IMR-90 (cell line): ENCODE data around the gene GNAO1. TPM values are rescaled to one million over a fixed set of nuclear protein-coding genes. Genes with fewer than 3 reads are reported as not detected.

Source experiments
- ATAC-seq: fragments of 200-7000 bp; cut with Tn5 transposase; 2 replicates; pipeline ENCODE4 v1.9.1; 2020; ENCODE audit warnings: low read depth, mild to moderate bottlenecking, moderate library complexity
- BruUV-seq: library from RNA; stranded (reverse); fragments of 400-500 nt; replicated peaks from 2 replicates; lab custom pipeline; 2021; lab: Mats Ljungman, UMichigan
- CTCF ChIA-PET: fragments of 300-600 bp; formaldehyde crosslinking; extraction: SDS; loops from one replicate; lab custom pipeline; 2021; ENCODE audit warnings: antibody characterized with exemption; lab: Yijun Ruan, JAX
- POLR2A ChIA-PET: fragments of 300-600 bp; sonication (Branson Sonifier 250); formaldehyde crosslinking; loops from one replicate; lab custom pipeline; 2022; ENCODE audit warnings: antibody characterized with exemption; ENCODE audit not compliant: unreplicated experiment; lab: Charles Lee
- DNase-seq: peaks from one replicate; pipeline ENCODE4 v3.0.0; 2013
- H2AFZ ChIP-seq: replicated peaks from 2 replicates; pipeline ENCODE3; 2013; ENCODE audit warnings: low read length, mild to moderate bottlenecking; ENCODE audit not compliant: poor library complexity
- H2AK5ac ChIP-seq: 2 replicates; pipeline ENCODE4 v1.6.1; 2013; ENCODE audit warnings: low read depth, low read length, inconsistent platforms
- H2AK9ac ChIP-seq: replicated peaks from 2 replicates; pipeline ENCODE3; 2013; ENCODE audit warnings: mild to moderate bottlenecking, low read depth, low read length, moderate library complexity; ENCODE audit not compliant: poor library complexity
- H2BK120ac ChIP-seq: 2 replicates; pipeline ENCODE4 v1.6.1; 2013; ENCODE audit warnings: low read depth, low read length, inconsistent platforms
- H2BK15ac ChIP-seq: 3 replicates; pipeline ENCODE4 v1.6.1; 2013; ENCODE audit warnings: low read depth, low read length, inconsistent platforms
- H2BK20ac ChIP-seq: 2 replicates; pipeline ENCODE4 v1.6.1; 2013; ENCODE audit warnings: low read depth, mild to moderate bottlenecking, inconsistent platforms, low read length, moderate library complexity
- H2BK5ac ChIP-seq: 2 replicates; pipeline ENCODE4 v1.6.1; 2013; ENCODE audit warnings: mild to moderate bottlenecking, low read depth, low read length, inconsistent platforms; ENCODE audit not compliant: poor library complexity, severe bottlenecking
- H3K14ac ChIP-seq: replicated peaks from 2 replicates; pipeline ENCODE4 v1.6.1; 2013; ENCODE audit warnings: low read depth, low read length, inconsistent platforms
- H3K18ac ChIP-seq: 2 replicates; pipeline ENCODE4 v1.6.1; 2013; ENCODE audit warnings: low read depth, low read length, control low read depth
- H3K23ac ChIP-seq: 2 replicates; pipeline ENCODE4 v1.6.1; 2013; ENCODE audit warnings: low read depth, low read length, inconsistent platforms
- H3K27ac ChIP-seq: 2 replicates; pipeline ENCODE4 v1.5.1; 2013; ENCODE audit warnings: mild to moderate bottlenecking, control low read depth, low read length; ENCODE audit not compliant: insufficient read depth
- H3K27me3 ChIP-seq: 2 replicates; pipeline ENCODE4 v1.6.1; 2013; ENCODE audit warnings: low read length; ENCODE audit not compliant: control insufficient read depth, insufficient read depth
- H3K36me3 ChIP-seq: 2 replicates; pipeline ENCODE4 v1.6.1; 2013; ENCODE audit warnings: low read length, mixed read lengths; ENCODE audit not compliant: control insufficient read depth, insufficient read depth
- H3K4ac ChIP-seq: 2 replicates; pipeline ENCODE4 v1.6.1; 2013; ENCODE audit warnings: low read depth, low read length, inconsistent platforms
- H3K4me1 ChIP-seq: 2 replicates; pipeline ENCODE4 v1.6.1; 2013; ENCODE audit warnings: low read length, mixed read lengths; ENCODE audit not compliant: control insufficient read depth, insufficient read depth
- H3K4me2 ChIP-seq: 2 replicates; pipeline ENCODE4 v1.6.1; 2013; ENCODE audit warnings: low read depth, mild to moderate bottlenecking, control low read depth, low read length, moderate library complexity
- H3K4me3 ChIP-seq: 2 replicates; pipeline ENCODE4 v1.5.1; 2013; ENCODE audit warnings: low read depth, mild to moderate bottlenecking, control low read depth, low read length, moderate library complexity; ENCODE audit not compliant: insufficient read depth
- H3K56ac ChIP-seq: 2 replicates; pipeline ENCODE4 v1.6.1; 2013; ENCODE audit warnings: low read length, inconsistent platforms; ENCODE audit not compliant: insufficient read depth; ENCODE audit errors: extremely low read depth
- H3K79me1 ChIP-seq, 2 experiments: 2 replicates each; pipeline ENCODE4 v1.6.1; 2013; ENCODE audit warnings: low read length in 2 of 2, inconsistent platforms in 1 of 2, low read depth in 1 of 2
- H3K9ac ChIP-seq: 2 replicates; pipeline ENCODE4 v1.6.1; 2013; ENCODE audit warnings: low read depth, low read length, control low read depth
- H3K9me1 ChIP-seq: 2 replicates; pipeline ENCODE4 v1.6.1; 2013; ENCODE audit warnings: low read length, inconsistent platforms; ENCODE audit not compliant: insufficient read depth
- H3K9me3 ChIP-seq: 2 replicates; pipeline ENCODE4 v1.6.1; 2013; ENCODE audit warnings: low read length; ENCODE audit not compliant: control insufficient read depth, insufficient read depth
- H4K20me1 ChIP-seq: 2 replicates; pipeline ENCODE4 v1.6.1; 2013; ENCODE audit warnings: low read length, inconsistent platforms; ENCODE audit not compliant: insufficient read depth
- H4K5ac ChIP-seq: 2 replicates; pipeline ENCODE4 v1.6.1; 2013; ENCODE audit warnings: mild to moderate bottlenecking, low read depth, low read length, control low read depth
- H4K8ac ChIP-seq, 2 experiments: 2 replicates each; pipeline ENCODE4 v1.6.1; 2013; ENCODE audit warnings: low read depth in 2 of 2, low read length in 2 of 2, control low read depth in 1 of 2, inconsistent platforms in 1 of 2
- H4K91ac ChIP-seq: 2 replicates; pipeline ENCODE4 v1.6.1; 2013; ENCODE audit warnings: low read depth, low read length, inconsistent platforms; ENCODE audit not compliant: insufficient read depth
- MAZ ChIP-seq: IDR thresholded peaks from 2 replicates; pipeline ENCODE4 v1.6.1; 2012; ENCODE audit warnings: low read depth, mild to moderate bottlenecking, low read length, improper control_type of control experiment, moderate library complexity, borderline replicate concordance
- MXI1 ChIP-seq: IDR thresholded peaks from 2 replicates; pipeline ENCODE4 v1.6.1; 2012; ENCODE audit warnings: low read depth, mild to moderate bottlenecking, low read length, moderate library complexity, borderline replicate concordance
- RAD21 ChIP-seq: IDR thresholded peaks from 2 replicates; pipeline ENCODE4 v1.6.1; 2012; ENCODE audit warnings: low read length, improper control_type of control experiment
- WGBS, 2 experiments: methylation state at CpG; one replicate each; pipeline versions ENCODE4 v1.1.5 to v1.1.7; 2013; ENCODE audit warnings: missing lambda C conversion rate in 2 of 2; ENCODE audit not compliant: insufficient read length in 1 of 2; ENCODE audit errors: extremely low coverage in 2 of 2; 5-methylcytosine and 5-hydroxymethylcytosine counted together
- dilution Hi-C: fragments of 300-500 bp; cut with HindIII; formaldehyde crosslinking; loops from one replicate; pipeline ENCODE4 v1.14.3; 2018; ENCODE audit warnings: low sequenced_read_pairs; ENCODE audit not compliant: unreplicated experiment
- in situ Hi-C: fragments of 300-500 bp; cut with MboI; formaldehyde crosslinking; loops from 3 replicates; pipeline ENCODE4 v1.14.3; 2019; ENCODE audit warnings: low sequenced_read_pairs, inconsistent platforms, mixed read lengths
- intact Hi-C: fragments of 100-400 bp; cut with micrococcal nuclease; formaldehyde crosslinking; loops from 2 replicates; pipeline ENCODE4 v1.10.0; 2022
- polyA plus RNA-seq, 3 experiments: library from polyadenylated mRNA; depleted of rRNA; stranded (reverse); fragments of >200 nt; gene quantifications; 2 replicates each; pipeline ENCODE4 v1.2.3, GENCODE V29; 2012; ENCODE audit warnings: low replicate concordance in 1 of 3
- total RNA-seq: library from RNA; depleted of rRNA; stranded (reverse); fragments of >200 nt; gene quantifications from 2 replicates; pipeline ENCODE4 v1.2.3, GENCODE V29; 2012

Gene GNAO1
- total and polyA plus RNA-seq, 2 of the 4 experiments (the other 2 are of a cell fraction): under 0.01 to 0.07 TPM

- H4K20me1 ChIP-seq: peaks cover 9% of the 10 kb centered on the region
- peak overlapping the region; percentile 24 for H2AFZ ChIP-seq
- ATAC-seq: peak; percentile 86
- peaks cover 11% of the 10 kb centered on the region for H3K9me1 ChIP-seq
- no peak overlapping the region; the same call in 1 of the 2 replicates for H2BK120ac ChIP-seq
- WGBS, 2 experiments: no CpG with 5 or more reads among the region's 6 CpGs
- no peaks in the 10 kb centered on the region for H3K27me3 ChIP-seq
- DNase-seq: peak; percentile 32
- H3K79me1 ChIP-seq: peaks cover 38 to 70% of the 10 kb centered on the region in 2 experiments
- H2BK15ac ChIP-seq: no peak overlapping the region
- POLR2A ChIA-PET: interaction anchor here (0.7 kb wide), 1 partner anchor 29 kb away, joined by 3 read pairs; no protein-coding TSS in a partner anchor
- dilution Hi-C loops (no loop called here), intact Hi-C loops (no loop called here), in situ Hi-C loops (loop anchor here (25.0 kb wide), 1 partner anchor 884 kb away; the partner anchor contains the start of gene MMP2)
- peak overlapping the region; percentile 33 for H2AK9ac ChIP-seq
- H3K9ac ChIP-seq: no peak overlapping the region
- H4K91ac ChIP-seq: peak overlapping the region; percentile 53; the same call in 1 of the 2 replicates
- no peak overlapping the region for H3K56ac ChIP-seq
- peak overlapping the region; percentile 20; the same call in 1 of the 2 replicates for H3K18ac ChIP-seq
- H3K9me3 ChIP-seq: no peaks in the 10 kb centered on the region
- no peak overlapping the region; the same call in 1 of the 2 replicates for H3K4me2 ChIP-seq
- no peak overlapping the region for H2BK20ac ChIP-seq
- H3K14ac ChIP-seq: peak overlapping the region; percentile 17; the same call in 1 of the 2 replicates
- no peak overlapping the region for H2AK5ac ChIP-seq
- peak overlapping the region; percentile 76; the same call in 1 of the 2 replicates for H3K27ac ChIP-seq
- no peak overlapping the region for H4K8ac ChIP-seq
- CTCF ChIA-PET: interaction anchor here (0.6 to 1.2 kb wide), 3 partner anchors 11 to 17 kb away, joined by 3 to 4 read pairs (median 3); no protein-coding TSS in a partner anchor
- peaks cover 13% of the 10 kb centered on the region for H3K4me1 ChIP-seq
- no peak for TF ChIP-seq MAZ
- TF ChIP-seq RAD21: no peak
- no peak for TF ChIP-seq MXI1
- H2BK5ac ChIP-seq: peak overlapping the region; percentile 69
- BruUV-seq: no TSS peak
- no peak overlapping the region; the same call in 1 of the 2 replicates for H3K23ac ChIP-seq
- H3K36me3 ChIP-seq: peaks cover 25% of the 10 kb centered on the region
- no peak overlapping the region for H3K4me3 ChIP-seq
- H4K5ac ChIP-seq: no peak overlapping the region
- peak overlapping the region; percentile 54; the same call in 1 of the 2 replicates for H3K4ac ChIP-seq
Observed at GRCh38 chr16:56370875-56371659, 179.8 kb downstream of the GNAO1 start.
